Spleen (tissue), 11 donors: ENCODE data around the gene AP3S1. TPM values are rescaled to one million over a fixed set of nuclear protein-coding genes. Genes with fewer than 3 reads are reported as not detected.
"Not testable (repeated sequence)": the region's sequence is repeated elsewhere in the genome, so short reads cannot be mapped to it uniquely, and the experiment has no call there.

ENCODE experiments used
- DNase-seq: peaks from one replicate; pipeline ENCODE4 v3.0.0-alpha.2; 2020
- H3K27ac ChIP-seq, 8 donors: fragments of 200-600 bp; sonication (generic) in 7 of 8; 1 replicate in 4 of 8; 2 replicates in 4 of 8; pipeline versions ENCODE4 v1.5.0 to v1.8.0; 2016 to 2021; ENCODE audit warnings: inconsistent platforms in 4 of 8, mild to moderate bottlenecking in 4 of 8, moderate library complexity in 1 of 8
- H3K27me3 ChIP-seq, 7 donors: fragments of 200-600 bp; sonication (generic) in 6 of 7; replicated peaks in 1 of 7; 1 replicate in 4 of 7; 2 replicates in 3 of 7; pipeline versions ENCODE4 v1.5.0 to v1.8.0; 2016 to 2021; ENCODE audit warnings: inconsistent platforms in 3 of 7, mild to moderate bottlenecking in 1 of 7
- H3K36me3 ChIP-seq, 6 donors: fragments of 200-600 bp; sonication (generic) in 5 of 6; 1 replicate in 4 of 6; 2 replicates in 2 of 6; pipeline versions ENCODE4 v1.5.0 to v1.8.0; 2016 to 2021; ENCODE audit warnings: inconsistent platforms in 2 of 6
- H3K4me1 ChIP-seq, 6 donors: fragments of 200-600 bp; sonication (generic) in 5 of 6; 1 replicate in 3 of 6; 2 replicates in 3 of 6; pipeline versions ENCODE4 v1.5.0 to v1.8.0; 2016 to 2021; ENCODE audit warnings: inconsistent platforms in 3 of 6
- H3K4me3 ChIP-seq, 8 donors: fragments of 200-600 bp; sonication (generic) in 7 of 8; 1 replicate in 4 of 8; 2 replicates in 4 of 8; pipeline versions ENCODE4 v1.5.0 to v1.8.0; 2016 to 2021; ENCODE audit warnings: inconsistent platforms in 4 of 8, mild to moderate bottlenecking in 4 of 8, moderate library complexity in 2 of 8
- H3K9me3 ChIP-seq, 8 donors: fragments of 200-600 bp; sonication (generic) in 7 of 8; 1 replicate in 4 of 8; 2 replicates in 4 of 8; pipeline versions ENCODE4 v1.5.0 to v1.8.0; 2016 to 2021; ENCODE audit warnings: inconsistent platforms in 4 of 8
- CTCF ChIP-seq, 11 experiments: fragments of 200-600 bp in 7 of 11; fragments of 450-650 bp in 4 of 11; sonication (generic) in 4 of 11; IDR thresholded peaks in 8 of 11; conservative IDR thresholded peaks in 3 of 11; 1 replicate in 7 of 11; 2 replicates in 4 of 11; pipeline versions ENCODE4 v1.4.0 to v1.8.0; 2016 to 2021; ENCODE audit warnings: antibody characterized with exemption in 11 of 11, inconsistent platforms in 4 of 11, mild to moderate bottlenecking in 1 of 11
- POLR2A ChIP-seq, 3 donors: fragments of 450-650 bp; IDR thresholded peaks; one replicate each; pipeline ENCODE4 v1.5.1; 2017; ENCODE audit warnings: antibody characterized with exemption in 3 of 3, mild to moderate bottlenecking in 1 of 3
- POLR2AphosphoS5 ChIP-seq, 3 donors: sonication (generic); formaldehyde crosslinking; IDR thresholded peaks; one replicate each; pipeline ENCODE4 v1.5.1; 2017; ENCODE audit warnings: antibody characterized with exemption in 3 of 3
- WGBS, 5 donors: extraction: QIAGEN DNeasy Blood & Tissue Kit in 3 of 5; methylation state at CpG; one replicate each; pipeline versions ENCODE4 v1.1.5 to v1.1.7; 2013 to 2018; 5-methylcytosine and 5-hydroxymethylcytosine counted together
- intact Hi-C: fragments of 100-400 bp; cut with DNase I; formaldehyde crosslinking; loops from one replicate; pipeline ENCODE4 v1.15.0; 2023; ENCODE audit warnings: low total_unique reads
- polyA plus RNA-seq, 3 donors: library from polyadenylated mRNA; stranded (reverse); fragments of 200-250 nt; gene quantifications; one replicate each; pipeline ENCODE4 v1.2.1, GENCODE V29; 2013
- total RNA-seq, 7 donors: library from RNA; depleted of rRNA in 3 of 7; stranded (reverse); fragments of >200 nt in 3 of 7; fragmentation: NEBNext Ultra II Directional in 4 of 7; extraction: Animal tissue kit (Norgen Biotek cat#: 25700) in 4 of 7; gene quantifications; one replicate each; pipeline versions ENCODE4 v1.1.0 to v1.2.1, GENCODE V29; 2016 to 2021
- donor health status: healthy with polysubstance abuse.
- donor health status: DM: no; HTN: no; CAD: no; lungs with moderate emphysema.
- donor health status: DM: no; HTN: no; CAD: no.
- donor health status: Bipolar disorder and iron deficiency.
- donor health status: healthy.
- donor health status: DM: no; HTN: no; CAD: no.
- donor health status: DM: yes; HTN: yes; CAD: no.

Gene AP3S1
- total and polyA plus RNA-seq, 10 donors = 42.0 to 190 (median 61.7) TPM

DNA sequence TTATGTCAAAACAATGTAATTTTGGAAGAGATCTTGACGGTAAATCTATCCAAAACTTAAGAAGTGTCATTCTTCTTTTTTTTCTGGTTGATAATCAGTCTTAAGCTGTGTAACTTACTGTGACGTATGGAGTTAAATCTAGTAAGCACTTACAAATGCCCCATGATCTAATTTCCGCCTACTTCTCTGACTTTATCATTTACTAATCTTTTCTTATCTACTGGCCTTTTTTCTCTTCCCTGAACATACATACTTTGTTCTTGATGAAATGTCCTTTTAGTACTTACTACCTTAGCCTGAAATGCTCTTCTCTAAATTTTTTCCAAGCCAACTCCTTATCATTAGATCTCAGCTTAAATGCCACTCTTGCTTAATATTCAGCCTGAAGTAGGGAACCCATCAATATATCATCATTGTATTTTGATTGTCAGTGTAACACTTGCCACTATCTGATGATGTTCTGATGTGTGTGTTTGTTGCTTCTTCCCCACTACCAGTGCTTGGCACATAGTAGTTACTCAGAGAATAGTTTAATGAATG lies 27.6 kb downstream of the AP3S1 start:
- no peak overlapping the region for H3K4me3 ChIP-seq
- DNase-seq = no peak
- H3K36me3 ChIP-seq = peaks cover 0 to 43% (median 21%) of the 10 kb centered on the region in 6 donors
- peaks cover 0 to 4% (median 0%) of the 10 kb centered on the region in 6 donors for H3K4me1 ChIP-seq
- no peaks in the 10 kb centered on the region for H3K27me3 ChIP-seq
- no peak for TF ChIP-seq CTCF (IDR thresholded peaks at IDR 0.05 in 8 of 11, conservative IDR thresholded peaks at IDR 0.05 in 3 of 11)
- no peak for TF ChIP-seq POLR2AphosphoS5 (IDR thresholded peaks at IDR 0.05)
- TF ChIP-seq POLR2A (IDR thresholded peaks at IDR 0.05) = no peak
- H3K9me3 ChIP-seq = peaks cover 0 to under 1% (median 0%) of the 10 kb centered on the region in 8 donors
- intact Hi-C loops = no loop called here
- WGBS, 5 donors = 82 to 93% (median 89%) methylated on average over 3 of the region's 3 CpGs
- no peak overlapping the region for H3K27ac ChIP-seq

GRCh38 chr5:115872447-115872846 lies 30.7 kb downstream of the AP3S1 start:
- intact Hi-C loops = no loop called here
- Histone ChIP-seq H3K4me1 (peaks cover 0 to 2% (median 0%) of the 10 kb centered on the region in 6 donors), H3K4me3 (no peak overlapping the region), H3K9me3 (peaks cover 0 to 4% (median 0%) of the 10 kb centered on the region in 8 donors), H3K36me3 (peaks cover 0 to 67% (median 24%) of the 10 kb centered on the region in 6 donors), H3K27me3 (no peaks in the 10 kb centered on the region), H3K27ac (no peak overlapping the region)
- 93 to 98% (median 94%) methylated on average over 2 of the region's 2 CpGs for WGBS, 5 donors
- DNase-seq = no peak
- TF ChIP-seq POLR2A (IDR thresholded peaks at IDR 0.05) (no peak), CTCF (IDR thresholded peaks at IDR 0.05 in 8 of 11, conservative IDR thresholded peaks at IDR 0.05 in 3 of 11) (no peak), POLR2AphosphoS5 (IDR thresholded peaks at IDR 0.05) (no peak)

DNA sequence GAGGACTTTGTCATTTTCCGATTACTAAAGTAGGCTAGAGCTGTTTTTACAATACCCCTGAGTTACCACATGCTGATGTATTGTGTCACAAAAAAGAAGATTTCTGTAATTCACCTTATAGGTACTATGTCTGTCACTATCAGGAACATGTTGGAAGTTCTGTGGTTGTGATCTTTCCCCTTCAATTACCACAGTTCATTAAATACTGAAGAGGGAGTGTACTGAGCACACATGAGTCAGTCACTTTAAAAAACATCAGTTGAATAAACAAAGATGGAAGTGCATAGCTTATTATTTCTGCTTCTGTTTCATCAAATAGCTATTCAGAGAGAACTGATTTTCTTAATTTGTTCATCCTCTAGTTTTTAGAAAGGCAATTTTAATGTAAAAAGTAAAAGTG lies 31.7 kb downstream of the AP3S1 start:
- WGBS, 5 donors = 61 to 95% (median 88%) methylated on average over 1 of the region's 1 CpG
- no peak overlapping the region for H3K27ac ChIP-seq
- H3K4me1 ChIP-seq = no peaks in the 10 kb centered on the region
- no peak overlapping the region for H3K4me3 ChIP-seq
- no peak for DNase-seq
- intact Hi-C loops = no loop called here
- no peak for TF ChIP-seq POLR2AphosphoS5 (IDR thresholded peaks at IDR 0.05)
- H3K36me3 ChIP-seq = peaks cover 0 to 70% (median 24%) of the 10 kb centered on the region in 6 donors
- peaks cover 0 to 4% (median 0%) of the 10 kb centered on the region in 8 donors for H3K9me3 ChIP-seq
- no peaks in the 10 kb centered on the region for H3K27me3 ChIP-seq

GRCh38 chr5:115875447-115875846 lies 33.7 kb downstream of the AP3S1 start:
- WGBS, 5 donors = 92 to 95% (median 93%) methylated on average over 2 of the region's 2 CpGs
- DNase-seq = no peak
- no peaks in the 10 kb centered on the region for H3K4me1 ChIP-seq
- no peak overlapping the region for H3K4me3 ChIP-seq
- H3K9me3 ChIP-seq = peaks cover 0 to 4% (median 0%) of the 10 kb centered on the region in 8 donors
- H3K27me3 ChIP-seq = no peaks in the 10 kb centered on the region
- H3K27ac ChIP-seq = no peak overlapping the region
- H3K36me3 ChIP-seq = peaks cover 0 to 56% (median 16%) of the 10 kb centered on the region in 6 donors
- TF ChIP-seq CTCF (IDR thresholded peaks at IDR 0.05 in 8 of 11, conservative IDR thresholded peaks at IDR 0.05 in 3 of 11) (no peak), POLR2A (IDR thresholded peaks at IDR 0.05) (no peak), POLR2AphosphoS5 (IDR thresholded peaks at IDR 0.05) (no peak)
- intact Hi-C loops = no loop called here

GRCh38 chr5:115877342-115877741 lies 35.6 kb downstream of the AP3S1 start:
- H3K4me3 ChIP-seq, H3K9me3 ChIP-seq, DNase-seq, H3K27me3 ChIP-seq, H3K4me1 ChIP-seq, intact Hi-C loops, H3K27ac ChIP-seq: not testable (repeated sequence)
- peaks cover 0 to 40% (median 3%) of the 10 kb centered on the region in 6 donors for H3K36me3 ChIP-seq
- 95 to 97% (median 96%) methylated on average over 5 of the region's 5 CpGs for WGBS, 5 donors

DNA sequence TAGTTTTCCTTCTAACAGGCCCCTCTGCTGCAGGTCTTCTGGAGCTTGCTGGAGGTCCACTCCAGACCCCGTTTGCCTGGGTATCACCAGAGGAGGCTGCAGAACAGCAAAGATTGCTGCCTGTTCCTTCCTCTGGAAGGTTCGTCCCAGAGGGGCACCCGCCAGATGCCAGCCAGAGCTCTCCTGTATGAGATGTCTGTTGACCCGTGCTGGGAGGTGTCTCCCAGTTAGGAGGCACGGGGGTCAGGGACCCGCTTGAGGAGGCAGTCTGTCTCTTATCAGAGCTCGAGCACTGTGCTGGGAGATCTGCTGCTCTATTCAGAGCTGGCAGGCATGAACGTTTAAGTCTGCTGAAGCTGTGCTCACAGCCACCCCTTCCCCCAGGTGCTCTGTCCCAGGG lies 40.7 kb downstream of the AP3S1 start:
- H3K27me3 ChIP-seq, intact Hi-C loops, H3K4me1 ChIP-seq, H3K4me3 ChIP-seq, H3K27ac ChIP-seq, H3K9me3 ChIP-seq: not testable (repeated sequence)
- H3K36me3 ChIP-seq = peaks cover 0 to 34% (median 10%) of the 10 kb centered on the region in 6 donors
- 93 to 99% (median 97%) methylated on average over 7 to 8 of the region's 8 CpGs for WGBS, 5 donors
- peak; percentile 62 for DNase-seq
